Thymus (tissue), 11 donors: ENCODE measurements around the gene SSBP4. TPM values are rescaled to one million over a fixed set of nuclear protein-coding genes. Genes with fewer than 3 reads are reported as not detected.

Experiments used
- DNase-seq, 9 donors: peaks; one replicate each; pipeline ENCODE4 v3.0.0-alpha.2; 2013; ENCODE audit warnings: low spot score in 9 of 9, low read depth in 6 of 9, missing footprints in 1 of 9
- H3K27ac ChIP-seq, 2 donors: one replicate each; pipeline ENCODE4 v1.5.1; 2013; ENCODE audit warnings: control low read depth in 1 of 2, low read depth in 1 of 2, low read length in 1 of 2, mild to moderate bottlenecking in 1 of 2, moderate library complexity in 1 of 2
- H3K27me3 ChIP-seq, 2 donors: one replicate each; pipeline ENCODE4 v1.5.1; 2013; ENCODE audit warnings: low read length in 1 of 2; ENCODE audit not compliant: control insufficient read depth in 2 of 2, insufficient read depth in 1 of 2
- H3K36me3 ChIP-seq, 2 donors: one replicate each; pipeline ENCODE4 v1.5.1; 2013; ENCODE audit warnings: low read length in 1 of 2, mild to moderate bottlenecking in 1 of 2, moderate library complexity in 1 of 2; ENCODE audit not compliant: control insufficient read depth in 2 of 2, insufficient read depth in 2 of 2
- H3K4me1 ChIP-seq, 2 donors: one replicate each; pipeline ENCODE4 v1.5.1; 2013; ENCODE audit warnings: low read length in 2 of 2; ENCODE audit not compliant: control insufficient read depth in 2 of 2, insufficient read depth in 2 of 2
- H3K4me3 ChIP-seq, 2 donors: one replicate each; pipeline ENCODE4 v1.5.1; 2013; ENCODE audit warnings: low read length in 2 of 2, control low read depth in 1 of 2, mild to moderate bottlenecking in 1 of 2
- H3K9me3 ChIP-seq, 2 donors: one replicate each; pipeline ENCODE4 v1.5.1; 2013; ENCODE audit warnings: low read length in 1 of 2, mild to moderate bottlenecking in 1 of 2; ENCODE audit not compliant: control insufficient read depth in 2 of 2, insufficient read depth in 1 of 2
- WGBS: extraction: QIAGEN DNeasy Blood & Tissue Kit; methylation state at CpG from one replicate; pipeline ENCODE4 v1.1.7; 2013; 5-methylcytosine and 5-hydroxymethylcytosine counted together
- polyA plus RNA-seq: library from polyadenylated mRNA; stranded (reverse); fragments of 200-250 nt; gene quantifications from one replicate; pipeline ENCODE4 v1.2.3, GENCODE V29; 2013
- total RNA-seq: library from RNA; stranded (reverse); fragments of 120-200 nt; gene quantifications from one replicate; pipeline ENCODE4 v1.2.4, GENCODE V29; 2013
- donor health status: healthy.

Gene SSBP4
- total and polyA plus RNA-seq, 2 donors: 47.3 to 50.3 TPM

GRCh38 chr19:18384775-18385174 is 34.4 kb upstream of the SSBP4 start:
- H3K9me3 ChIP-seq: peaks cover 0 to 4% of the 10 kb centered on the region in 2 donors
- DNase-seq: no peak
- no peaks in the 10 kb centered on the region for H3K36me3 ChIP-seq
- H3K27ac ChIP-seq: no peak overlapping the region
- H3K27me3 ChIP-seq: peaks cover 16 to 48% of the 10 kb centered on the region in 2 donors
- H3K4me1 ChIP-seq: peaks cover 5 to 9% of the 10 kb centered on the region in 2 donors
- WGBS: 98% methylated on average over 7 of the region's 7 CpGs
- no peak overlapping the region for H3K4me3 ChIP-seq

GRCh38 chr19:18385359-18385674 is 33.9 kb upstream of the SSBP4 start:
- Histone ChIP-seq H3K9me3 (peaks cover 0 to 4% of the 10 kb centered on the region in 2 donors), H3K27ac (no peak overlapping the region), H3K4me1 (peaks cover 5 to 9% of the 10 kb centered on the region in 2 donors), H3K4me3 (no peak overlapping the region), H3K27me3 (peaks cover 16 to 52% of the 10 kb centered on the region in 2 donors), H3K36me3 (no peaks in the 10 kb centered on the region)
- DNase-seq: no peak
- WGBS: 96% methylated on average over 3 of the region's 3 CpGs

- peaks cover 0 to 10% of the 10 kb centered on the region in 2 donors for H3K9me3 ChIP-seq
- no peaks in the 10 kb centered on the region for H3K36me3 ChIP-seq
- peaks cover 5 to 9% of the 10 kb centered on the region in 2 donors for H3K4me1 ChIP-seq
- H3K27ac ChIP-seq: no peak within 1 kb of the TSS
- H3K4me3 ChIP-seq: no peak within 1 kb of the TSS
- 64% methylated on average over 33 of the region's 33 CpGs for WGBS
- H3K27me3 ChIP-seq: peaks cover 16 to 58% of the 10 kb centered on the region in 2 donors
- no peak for DNase-seq
Observed at GRCh38 chr19:18385675-18386542, 33.3 kb upstream of the SSBP4 start, which contains the start of gene GDF15. Gene GDF15, plus strand, starts transcription at chr19:18386158. Its CDS starts 32 bp downstream, at chr19:18386190.

- WGBS: 96% methylated on average over 14 of the region's 14 CpGs
- no peak for DNase-seq
- Histone ChIP-seq H3K4me3 (no peak overlapping the region), H3K27me3 (peaks cover 16 to 62% of the 10 kb centered on the region in 2 donors), H3K9me3 (peaks cover 0 to 10% of the 10 kb centered on the region in 2 donors), H3K27ac (no peak overlapping the region), H3K36me3 (no peaks in the 10 kb centered on the region), H3K4me1 (peaks cover 5 to 9% of the 10 kb centered on the region in 2 donors)
Observed at GRCh38 chr19:18386543-18387271, 32.5 kb upstream of the SSBP4 start.

- Histone ChIP-seq H3K36me3 (no peaks in the 10 kb centered on the region), H3K4me3 (peak overlapping the region in 1 of 2 donors; percentile 25), H3K4me1 (peaks cover 5 to 9% of the 10 kb centered on the region in 2 donors), H3K27ac (peak overlapping the region in 1 of 2 donors; percentile 25), H3K9me3 (peaks cover 0 to 13% of the 10 kb centered on the region in 2 donors), H3K27me3 (peaks cover 16 to 73% of the 10 kb centered on the region in 2 donors)
- WGBS: 2% methylated on average over 86 of the region's 86 CpGs
- peak; percentile 38 to 88 (median 62) for DNase-seq
Observed at GRCh38 chr19:18388100-18388959, 30.9 kb upstream of the SSBP4 start.

GRCh38 chr19:18388960-18389725 is 30.1 kb upstream of the SSBP4 start:
- Histone ChIP-seq H3K36me3 (no peaks in the 10 kb centered on the region), H3K4me3 (no peak overlapping the region), H3K27ac (no peak overlapping the region), H3K27me3 (peaks cover 16 to 76% of the 10 kb centered on the region in 2 donors), H3K4me1 (peaks cover 5 to 9% of the 10 kb centered on the region in 2 donors), H3K9me3 (peaks cover 0 to 13% of the 10 kb centered on the region in 2 donors)
- 92% methylated on average over 13 of the region's 13 CpGs for WGBS
- DNase-seq: no peak

GRCh38 chr19:18389726-18390064 is 29.5 kb upstream of the SSBP4 start:
- H3K4me3 ChIP-seq: no peak overlapping the region
- no peak for DNase-seq
- H3K36me3 ChIP-seq: no peaks in the 10 kb centered on the region
- H3K27ac ChIP-seq: no peak overlapping the region
- peaks cover 0 to 13% of the 10 kb centered on the region in 2 donors for H3K9me3 ChIP-seq
- H3K4me1 ChIP-seq: peaks cover 5 to 9% of the 10 kb centered on the region in 2 donors
- H3K27me3 ChIP-seq: peaks cover 16 to 76% of the 10 kb centered on the region in 2 donors
